Caco-2 (cell line): ENCODE data around the gene RAB3C. TPM values are rescaled to one million over a fixed set of nuclear protein-coding genes. Genes with fewer than 3 reads are reported as not detected.

Experiments used
- BruUV-seq: library from RNA; stranded (reverse); fragments of 400-500 nt; replicated peaks from 2 replicates; lab custom pipeline; 2021; lab: Mats Ljungman, UMichigan
- CTCF ChIA-PET: fragments of 300-600 bp; sonication (Branson Sonifier 250); formaldehyde crosslinking; loops from one replicate; lab custom pipeline; 2022; ENCODE audit warnings: antibody characterized with exemption; lab: Charles Lee
- POLR2A ChIA-PET: fragments of 300-600 bp; sonication (Branson Sonifier 250); formaldehyde crosslinking; loops from one replicate; lab custom pipeline; 2022; ENCODE audit warnings: antibody characterized with exemption; lab: Charles Lee
- DNase-seq, 2 experiments: peaks; one replicate each; pipeline versions ENCODE4 v3.0.0 to v3.0.0-alpha.2; 2020 to 2022
- H3K27me3 ChIP-seq: replicated peaks from 2 replicates; pipeline ENCODE4 v1.6.0; 2011; ENCODE audit warnings: low read length; ENCODE audit not compliant: control insufficient read depth, insufficient read depth
- H3K36me3 ChIP-seq: 2 replicates; pipeline ENCODE4 v1.5.1; 2011; ENCODE audit warnings: low read length; ENCODE audit not compliant: control insufficient read depth, insufficient read depth
- H3K4me1 ChIP-seq: fragments of 250-450 bp; sonication (Bioruptor Pico); 2 replicates; pipeline ENCODE4 v1.5.1; 2020; ENCODE audit warnings: mild to moderate bottlenecking
- H3K4me3 ChIP-seq: 2 replicates; pipeline ENCODE4 v1.5.1; 2011; ENCODE audit warnings: low read depth, mild to moderate bottlenecking, control low read depth, low read length
- H3K9me3 ChIP-seq: fragments of 250-450 bp; sonication (Bioruptor Pico); 2 replicates; pipeline ENCODE4 v1.5.1; 2020; ENCODE audit warnings: mild to moderate bottlenecking, moderate library complexity
- H3K27ac Mint-ChIP-seq: one replicate; pipeline ENCODE4 v1.8.0; 2022; ENCODE audit warnings: mixed read lengths; ENCODE audit not compliant: unreplicated experiment
- H3K27me3 Mint-ChIP-seq: one replicate; pipeline ENCODE4 v1.8.0; 2022; ENCODE audit warnings: mixed read lengths; ENCODE audit not compliant: insufficient read depth, unreplicated experiment
- H3K36me3 Mint-ChIP-seq: one replicate; pipeline ENCODE4 v1.8.0; 2022; ENCODE audit warnings: mild to moderate bottlenecking, mixed read lengths; ENCODE audit not compliant: insufficient read depth, unreplicated experiment
- H3K4me1 Mint-ChIP-seq: one replicate; pipeline ENCODE4 v1.8.0; 2022; ENCODE audit warnings: low read depth, mixed read lengths; ENCODE audit not compliant: unreplicated experiment
- H3K4me3 Mint-ChIP-seq: one replicate; pipeline ENCODE4 v1.8.0; 2022; ENCODE audit warnings: mild to moderate bottlenecking, moderate library complexity, mixed read lengths; ENCODE audit not compliant: unreplicated experiment
- H3K9me3 Mint-ChIP-seq: one replicate; pipeline ENCODE4 v1.8.0; 2022; ENCODE audit warnings: mixed read lengths; ENCODE audit not compliant: unreplicated experiment
- intact Hi-C: fragments of 100-400 bp; cut with micrococcal nuclease; formaldehyde crosslinking; loops from one replicate; pipeline ENCODE4 v1.10.0; 2022; ENCODE audit not compliant: unreplicated experiment
- total RNA-seq: library from RNA; stranded (reverse); gene quantifications from 2 replicates; pipeline ENCODE4 v1.2.3, GENCODE V29; 2022
- TF ChIP-seq, protein P1 (sequence below), 2 experiments: fragments of 200-600 bp in 1 of 2; IDR thresholded peaks; 1 replicate in 1 of 2; 2 replicates in 1 of 2; pipeline versions ENCODE4 v1.5.1 to v1.8.0; 2011 to 2022; ENCODE audit warnings: antibody characterized with exemption in 1 of 2, control low read depth in 1 of 2, inconsistent platforms in 1 of 2, low read depth in 1 of 2, low read length in 1 of 2, mild to moderate bottlenecking in 1 of 2, moderate library complexity in 1 of 2; ENCODE audit not compliant: insufficient read depth in 1 of 2, severe bottlenecking in 1 of 2, unreplicated experiment in 1 of 2

RAB3C gene
- total RNA-seq, 1 experiment from 2014 or later = not detected

- no peak overlapping the region for H3K4me3 ChIP-seq
- Mint-ChIP-seq H3K36me3 (no peaks in the 10 kb centered on the region), H3K9me3 (no peaks in the 10 kb centered on the region), H3K4me1 (no peaks in the 10 kb centered on the region), H3K4me3 (no peak overlapping the region), H3K27ac (no peak overlapping the region), H3K27me3 (peaks cover 13% of the 10 kb centered on the region)
- intact Hi-C loops = no loop called here
- no peaks in the 10 kb centered on the region for H3K4me1 ChIP-seq
- no peak for DNase-seq
- no peaks in the 10 kb centered on the region; the same call in 1 of the 2 replicates for H3K27me3 ChIP-seq
- BruUV-seq = no TSS peak
- no peaks in the 10 kb centered on the region for H3K9me3 ChIP-seq
- CTCF ChIA-PET = no interaction called here
- no peaks in the 10 kb centered on the region for H3K36me3 ChIP-seq
- TF ChIP-seq, protein P1, sequence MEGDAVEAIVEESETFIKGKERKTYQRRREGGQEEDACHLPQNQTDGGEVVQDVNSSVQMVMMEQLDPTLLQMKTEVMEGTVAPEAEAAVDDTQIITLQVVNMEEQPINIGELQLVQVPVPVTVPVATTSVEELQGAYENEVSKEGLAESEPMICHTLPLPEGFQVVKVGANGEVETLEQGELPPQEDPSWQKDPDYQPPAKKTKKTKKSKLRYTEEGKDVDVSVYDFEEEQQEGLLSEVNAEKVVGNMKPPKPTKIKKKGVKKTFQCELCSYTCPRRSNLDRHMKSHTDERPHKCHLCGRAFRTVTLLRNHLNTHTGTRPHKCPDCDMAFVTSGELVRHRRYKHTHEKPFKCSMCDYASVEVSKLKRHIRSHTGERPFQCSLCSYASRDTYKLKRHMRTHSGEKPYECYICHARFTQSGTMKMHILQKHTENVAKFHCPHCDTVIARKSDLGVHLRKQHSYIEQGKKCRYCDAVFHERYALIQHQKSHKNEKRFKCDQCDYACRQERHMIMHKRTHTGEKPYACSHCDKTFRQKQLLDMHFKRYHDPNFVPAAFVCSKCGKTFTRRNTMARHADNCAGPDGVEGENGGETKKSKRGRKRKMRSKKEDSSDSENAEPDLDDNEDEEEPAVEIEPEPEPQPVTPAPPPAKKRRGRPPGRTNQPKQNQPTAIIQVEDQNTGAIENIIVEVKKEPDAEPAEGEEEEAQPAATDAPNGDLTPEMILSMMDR (IDR thresholded peaks at IDR 0.05; ENCODE audit: insufficient read depth in 1 of 2, low read depth in 1 of 2, low read length in 1 of 2, severe bottlenecking in 1 of 2, unreplicated experiment in 1 of 2) = no peak
- POLR2A ChIA-PET = no interaction called here
Observed at GRCh38 chr5:58666598-58667581, 84.0 kb downstream of the RAB3C start.

DNA sequence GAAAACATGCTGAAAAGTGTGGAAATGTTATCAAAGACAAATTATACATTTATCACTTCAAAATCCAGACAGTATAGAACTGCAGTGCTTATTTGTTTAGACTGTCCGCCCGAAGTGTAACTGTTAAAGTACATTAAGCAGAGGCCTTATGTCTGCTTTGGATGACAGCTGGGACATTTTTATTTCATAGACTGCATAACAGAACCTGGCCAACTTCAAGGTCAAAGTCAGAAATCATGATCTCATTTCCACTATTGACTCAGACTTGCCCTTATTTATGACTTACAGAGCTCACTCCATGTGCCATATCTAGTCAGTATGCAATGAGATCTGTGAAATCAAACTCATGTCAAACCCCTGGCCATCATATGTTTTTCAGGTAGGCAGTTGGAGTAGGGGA is 87.7 kb downstream of the RAB3C start:
- no peaks in the 10 kb centered on the region; the same call in 1 of the 2 replicates for H3K27me3 ChIP-seq
- Mint-ChIP-seq H3K9me3 (no peaks in the 10 kb centered on the region), H3K27ac (no peak overlapping the region), H3K4me1 (no peaks in the 10 kb centered on the region), H3K36me3 (no peaks in the 10 kb centered on the region), H3K27me3 (peaks cover 19% of the 10 kb centered on the region), H3K4me3 (no peak overlapping the region)
- no peaks in the 10 kb centered on the region for H3K4me1 ChIP-seq
- CTCF ChIA-PET = no interaction called here
- no peak overlapping the region for H3K4me3 ChIP-seq
- intact Hi-C loops = no loop called here
- TF ChIP-seq, protein P1 (IDR thresholded peaks at IDR 0.05; ENCODE audit: insufficient read depth in 1 of 2, low read depth in 1 of 2, low read length in 1 of 2, severe bottlenecking in 1 of 2, unreplicated experiment in 1 of 2) = no peak
- BruUV-seq = no TSS peak
- POLR2A ChIA-PET = no interaction called here
- no peaks in the 10 kb centered on the region for H3K36me3 ChIP-seq
- no peaks in the 10 kb centered on the region for H3K9me3 ChIP-seq
- DNase-seq = no peak

- Mint-ChIP-seq H3K27ac (no peak overlapping the region), H3K36me3 (no peaks in the 10 kb centered on the region), H3K9me3 (no peaks in the 10 kb centered on the region), H3K4me1 (no peaks in the 10 kb centered on the region), H3K27me3 (peaks cover 19% of the 10 kb centered on the region), H3K4me3 (no peak overlapping the region)
- H3K4me3 ChIP-seq = no peak overlapping the region
- intact Hi-C loops = no loop called here
- DNase-seq = no peak
- BruUV-seq = no TSS peak
- ChIA-PET CTCF (no interaction called here), POLR2A (no interaction called here)
- TF ChIP-seq, protein P1 (IDR thresholded peaks at IDR 0.05; ENCODE audit: insufficient read depth in 1 of 2, low read depth in 1 of 2, low read length in 1 of 2, severe bottlenecking in 1 of 2, unreplicated experiment in 1 of 2) = no peak
- H3K27me3 ChIP-seq = no peaks in the 10 kb centered on the region; the same call in 1 of the 2 replicates
- H3K36me3 ChIP-seq = no peaks in the 10 kb centered on the region
- no peaks in the 10 kb centered on the region for H3K4me1 ChIP-seq
- no peaks in the 10 kb centered on the region for H3K9me3 ChIP-seq
Observed at GRCh38 chr5:58671155-58671554, 88.3 kb downstream of the RAB3C start.
